AG04450 (cell line): ENCODE data around the gene ZFYVE1. TPM values are rescaled to one million over a fixed set of nuclear protein-coding genes. Genes with fewer than 3 reads are reported as not detected.

Experiments
- CTCF ChIA-PET: fragments of 300-600, 350-600 bp; formaldehyde crosslinking; extraction: SDS; loops from one replicate; lab custom pipeline; 2022; ENCODE audit warnings: antibody characterized with exemption, inconsistent platforms; lab: Charles Lee
- POLR2A ChIA-PET: fragments of 350-600 bp; formaldehyde crosslinking; extraction: SDS; loops from one replicate; lab custom pipeline; 2021; ENCODE audit warnings: antibody characterized with exemption, inconsistent platforms; lab: Yijun Ruan, JAX
- DNase-seq: peaks from one replicate; pipeline ENCODE4 v3.0.0-alpha.2; 2011; ENCODE audit warnings: low read depth, low spot score
- H3K27ac ChIP-seq: one replicate; pipeline ENCODE4 v1.5.1; 2012; ENCODE audit warnings: low read depth, low read length, control low read depth
- H3K27me3 ChIP-seq: one replicate; pipeline ENCODE4 v1.6.0; 2012; ENCODE audit warnings: low read length; ENCODE audit not compliant: control insufficient read depth, insufficient read depth
- H3K4me3 ChIP-seq: 2 replicates; pipeline ENCODE4 v1.5.1; 2011; ENCODE audit warnings: mild to moderate bottlenecking, low read depth, low read length, control low read depth
- H3K9me3 ChIP-seq: 2 replicates; pipeline ENCODE4 v1.5.1; 2012; ENCODE audit warnings: low read length; ENCODE audit not compliant: control insufficient read depth, insufficient read depth
- polyA minus RNA-seq: library from RNA; depleted of rRNA, polyadenylated mRNA; stranded (reverse); fragments of >200 nt; gene quantifications from 2 replicates; pipeline ENCODE4 v1.2.3, GENCODE V29; 2011; rRNA and poly(A)+ RNA removed
- polyA plus RNA-seq: library from polyadenylated mRNA; depleted of rRNA; stranded (reverse); fragments of >200 nt; gene quantifications from 2 replicates; pipeline ENCODE4 v1.2.3, GENCODE V29; 2011; rRNA removed
- TF ChIP-seq, protein P1 (sequence below): IDR thresholded peaks from 2 replicates; pipeline ENCODE4 v1.5.1; 2011; ENCODE audit warnings: low read depth, low read length, control low read depth, inconsistent platforms

ZFYVE1 gene, protein sequence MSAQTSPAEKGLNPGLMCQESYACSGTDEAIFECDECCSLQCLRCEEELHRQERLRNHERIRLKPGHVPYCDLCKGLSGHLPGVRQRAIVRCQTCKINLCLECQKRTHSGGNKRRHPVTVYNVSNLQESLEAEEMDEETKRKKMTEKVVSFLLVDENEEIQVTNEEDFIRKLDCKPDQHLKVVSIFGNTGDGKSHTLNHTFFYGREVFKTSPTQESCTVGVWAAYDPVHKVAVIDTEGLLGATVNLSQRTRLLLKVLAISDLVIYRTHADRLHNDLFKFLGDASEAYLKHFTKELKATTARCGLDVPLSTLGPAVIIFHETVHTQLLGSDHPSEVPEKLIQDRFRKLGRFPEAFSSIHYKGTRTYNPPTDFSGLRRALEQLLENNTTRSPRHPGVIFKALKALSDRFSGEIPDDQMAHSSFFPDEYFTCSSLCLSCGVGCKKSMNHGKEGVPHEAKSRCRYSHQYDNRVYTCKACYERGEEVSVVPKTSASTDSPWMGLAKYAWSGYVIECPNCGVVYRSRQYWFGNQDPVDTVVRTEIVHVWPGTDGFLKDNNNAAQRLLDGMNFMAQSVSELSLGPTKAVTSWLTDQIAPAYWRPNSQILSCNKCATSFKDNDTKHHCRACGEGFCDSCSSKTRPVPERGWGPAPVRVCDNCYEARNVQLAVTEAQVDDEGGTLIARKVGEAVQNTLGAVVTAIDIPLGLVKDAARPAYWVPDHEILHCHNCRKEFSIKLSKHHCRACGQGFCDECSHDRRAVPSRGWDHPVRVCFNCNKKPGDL
- polyA plus RNA-seq (24.5 and 27.4 TPM in 2 replicates), polyA minus RNA-seq (54.7 and 62.3 TPM in 2 replicates)

DNA sequence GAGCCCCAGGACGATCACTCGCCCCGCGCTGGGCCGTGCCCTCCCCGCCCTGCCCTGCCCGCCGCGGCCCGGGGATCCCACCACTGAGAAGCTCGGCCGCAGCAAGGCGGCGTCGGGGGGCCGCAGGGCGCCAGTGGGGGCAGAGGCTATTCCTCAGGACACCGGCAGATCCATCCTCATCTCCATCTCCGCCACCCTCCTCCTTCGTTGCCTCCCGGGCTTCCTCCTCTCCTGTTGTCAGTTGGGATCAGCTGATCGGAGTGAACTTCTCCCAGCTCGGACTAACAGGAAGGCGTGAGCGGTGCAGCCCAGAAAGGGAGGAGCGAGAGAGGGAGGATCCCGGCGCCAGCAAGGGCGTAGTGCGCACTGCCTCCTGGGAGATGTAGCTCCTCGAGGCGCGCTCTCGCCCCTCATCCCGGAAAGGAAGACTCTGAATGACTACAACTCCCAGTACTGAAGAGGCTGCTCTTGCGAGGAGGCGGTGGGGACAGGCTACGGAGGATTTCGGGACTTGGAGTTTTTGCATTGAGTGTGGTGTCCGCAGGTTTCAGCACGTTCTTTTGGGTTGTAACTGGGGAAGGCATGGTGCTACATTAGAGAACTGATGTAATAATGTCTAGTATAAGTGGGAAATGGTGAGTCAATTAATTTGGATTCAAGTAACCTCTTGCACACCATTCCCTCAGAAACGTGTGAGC lies at the start of gene ZFYVE1:
ZFYVE1 (minus strand) TSS at position 262 of the 698 bp plus-strand sequence. CDS start 2,598 bp downstream, outside the sequence.
- POLR2A ChIA-PET = interaction anchor here (0.6 to 1.2 kb wide), 3 partner anchors 31 to 241 kb away, joined by 3 to 21 read pairs (median 4); partner anchors contain the start of gene RBM25
- TF ChIP-seq, protein P1, sequence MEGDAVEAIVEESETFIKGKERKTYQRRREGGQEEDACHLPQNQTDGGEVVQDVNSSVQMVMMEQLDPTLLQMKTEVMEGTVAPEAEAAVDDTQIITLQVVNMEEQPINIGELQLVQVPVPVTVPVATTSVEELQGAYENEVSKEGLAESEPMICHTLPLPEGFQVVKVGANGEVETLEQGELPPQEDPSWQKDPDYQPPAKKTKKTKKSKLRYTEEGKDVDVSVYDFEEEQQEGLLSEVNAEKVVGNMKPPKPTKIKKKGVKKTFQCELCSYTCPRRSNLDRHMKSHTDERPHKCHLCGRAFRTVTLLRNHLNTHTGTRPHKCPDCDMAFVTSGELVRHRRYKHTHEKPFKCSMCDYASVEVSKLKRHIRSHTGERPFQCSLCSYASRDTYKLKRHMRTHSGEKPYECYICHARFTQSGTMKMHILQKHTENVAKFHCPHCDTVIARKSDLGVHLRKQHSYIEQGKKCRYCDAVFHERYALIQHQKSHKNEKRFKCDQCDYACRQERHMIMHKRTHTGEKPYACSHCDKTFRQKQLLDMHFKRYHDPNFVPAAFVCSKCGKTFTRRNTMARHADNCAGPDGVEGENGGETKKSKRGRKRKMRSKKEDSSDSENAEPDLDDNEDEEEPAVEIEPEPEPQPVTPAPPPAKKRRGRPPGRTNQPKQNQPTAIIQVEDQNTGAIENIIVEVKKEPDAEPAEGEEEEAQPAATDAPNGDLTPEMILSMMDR = no peak
- peak within 1 kb of the TSS; percentile 68 for H3K27ac ChIP-seq
- peak within 1 kb of the TSS; percentile 82 for H3K4me3 ChIP-seq
- DNase-seq = peak; percentile 97
- CTCF ChIA-PET = interaction anchor here (0.6 to 1.6 kb wide), 2 partner anchors 62 to 513 kb away, joined by 4 to 6 read pairs; no protein-coding TSS in a partner anchor
- H3K27me3 ChIP-seq = no peaks in the 10 kb centered on the region
- no peaks in the 10 kb centered on the region for H3K9me3 ChIP-seq

DNA sequence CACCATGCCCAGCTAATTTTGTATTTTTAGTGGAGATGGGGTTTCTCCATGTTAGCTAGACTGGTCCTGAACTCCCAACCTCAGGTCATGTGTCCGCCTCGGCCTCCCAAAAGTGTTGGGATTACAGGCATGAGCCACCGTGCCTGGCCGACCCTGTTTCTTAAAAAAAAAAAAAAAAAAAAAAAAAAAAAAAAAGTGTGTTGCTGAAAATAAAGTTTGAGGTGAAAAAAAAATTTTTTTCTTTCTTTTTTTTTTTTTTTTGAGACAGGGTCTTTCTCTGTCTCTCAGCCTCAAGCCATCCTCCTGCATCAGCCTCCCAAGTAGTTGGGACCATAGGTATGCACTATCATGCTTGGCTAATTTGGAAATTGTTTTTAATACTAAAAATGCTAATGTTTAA lies 42.7 kb upstream of the ZFYVE1 start:
- no peak overlapping the region for H3K27ac ChIP-seq
- no peaks in the 10 kb centered on the region for H3K27me3 ChIP-seq
- H3K9me3 ChIP-seq = no peaks in the 10 kb centered on the region
- TF ChIP-seq, protein P1 = no peak
- ChIA-PET POLR2A (interaction anchor here (2.8 kb wide), 1 partner anchor 11 kb away, joined by 10 read pairs; the partner anchor contains the start of gene RBM25), CTCF (no interaction called here)
- H3K4me3 ChIP-seq = no peak overlapping the region
- DNase-seq = no peak

DNA sequence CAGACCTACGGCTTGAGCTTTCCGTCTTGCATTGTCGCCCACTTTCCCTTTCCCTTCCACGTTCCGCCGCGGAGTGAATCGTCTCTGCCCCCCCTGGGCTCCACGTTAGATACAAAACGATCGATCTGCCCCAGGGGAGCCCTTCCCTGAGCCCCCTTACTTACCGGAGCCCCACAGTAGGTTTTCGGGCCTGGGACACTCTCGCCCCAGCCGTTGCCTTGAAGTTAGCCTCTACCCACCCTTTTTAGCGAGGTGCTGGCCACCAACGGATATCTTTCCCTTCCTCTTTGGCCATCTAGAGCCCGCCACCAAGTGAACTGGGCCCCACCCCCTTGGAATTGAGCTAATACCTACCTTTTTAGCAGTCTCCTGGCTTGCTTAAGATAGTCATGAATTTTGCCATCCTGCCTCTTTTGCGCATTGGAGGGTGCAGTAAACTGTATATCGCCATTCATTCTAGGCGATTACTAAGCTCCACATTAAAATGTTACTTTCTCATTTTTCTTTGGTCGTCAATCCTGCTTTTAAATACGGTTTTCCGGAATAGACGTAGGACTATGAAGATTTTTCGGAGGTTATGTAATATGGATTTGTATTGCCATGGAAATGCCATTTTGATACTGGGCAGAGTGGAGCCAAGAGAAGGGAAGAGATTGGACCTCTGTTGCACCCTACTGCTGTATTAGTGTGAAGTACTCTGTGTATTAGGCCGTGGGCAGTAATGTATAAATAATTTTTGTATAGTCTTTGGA lies 32.2 kb upstream of the ZFYVE1 start:
- ChIA-PET POLR2A (interaction anchor here (0.6 to 2.2 kb wide), 7 partner anchors 9 to 321 kb away, joined by 3 to 21 read pairs (median 5); partner anchors contain the start of genes PSEN1 and ZFYVE1), CTCF (interaction anchor here (0.8 kb wide), 1 partner anchor 542 kb away, joined by 3 read pairs; no protein-coding TSS in a partner anchor)
- Histone ChIP-seq H3K27me3 (no peaks in the 10 kb centered on the region), H3K4me3 (peak overlapping the region; percentile 94), H3K27ac (peak overlapping the region; percentile 92), H3K9me3 (peaks cover 3% of the 10 kb centered on the region; the same call in 1 of the 2 replicates)
- DNase-seq = no peak
- TF ChIP-seq, protein P1 = no peak

DNA sequence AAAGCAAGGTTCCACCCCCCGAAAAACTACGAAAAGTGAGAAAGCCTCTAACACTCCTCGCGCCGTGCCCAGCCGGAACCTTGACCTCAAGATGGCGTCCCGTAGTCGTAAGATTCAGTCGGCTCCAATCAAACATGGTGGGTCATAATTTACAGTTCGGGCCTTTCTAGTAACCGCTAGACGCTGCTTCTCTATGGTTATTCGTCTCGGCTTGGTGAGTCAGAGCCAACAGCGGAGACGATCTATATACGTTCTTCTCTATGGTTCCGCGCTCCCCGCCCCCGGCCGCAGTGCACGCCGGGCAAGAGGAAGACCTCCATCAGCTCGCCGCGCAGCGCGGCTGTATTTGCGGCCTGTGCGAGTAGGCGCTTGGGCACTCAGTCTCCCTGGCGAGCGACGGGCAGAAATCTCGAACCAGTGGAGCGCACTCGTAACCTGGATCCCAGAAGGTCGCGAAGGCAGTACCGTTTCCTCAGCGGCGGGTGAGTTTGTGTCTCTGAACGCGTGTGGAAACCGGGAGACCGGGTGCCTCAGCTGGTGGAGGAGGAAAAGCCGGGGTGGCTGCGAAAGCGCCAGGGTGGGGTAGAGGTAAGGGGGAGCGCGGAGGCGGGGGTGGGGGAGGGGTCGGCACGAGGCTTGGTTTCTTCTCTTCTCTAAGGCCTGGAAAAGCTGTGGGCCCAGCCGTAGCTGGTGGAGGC lies 31.5 kb upstream of the ZFYVE1 start, which contains the start of gene RBM25:
RBM25 (plus strand) TSS at position 311 of the 698 bp plus-strand sequence. CDS start 13,108 bp downstream, outside the sequence.
- Histone ChIP-seq H3K9me3 (peaks cover 3% of the 10 kb centered on the region; the same call in 1 of the 2 replicates), H3K27me3 (no peaks in the 10 kb centered on the region), H3K4me3 (peak within 1 kb of the TSS; percentile 94), H3K27ac (peak within 1 kb of the TSS; percentile 92)
- ChIA-PET POLR2A (interaction anchor here (0.6 to 2.2 kb wide), 9 partner anchors 10 to 320 kb away, joined by 3 to 21 read pairs (median 5); partner anchors contain the start of genes PSEN1 and ZFYVE1), CTCF (no interaction called here)
- TF ChIP-seq, protein P1 = no peak
- peak; percentile 97 for DNase-seq
